Muscle of leg (tissue), 11 donors: ENCODE measurements around the gene INPP5A. TPM values are rescaled to one million over a fixed set of nuclear protein-coding genes. Genes with fewer than 3 reads are reported as not detected.
"Not testable (repeated sequence)": the region's sequence is repeated elsewhere in the genome, so short reads cannot be mapped to it uniquely, and the experiment has no call there.

Experiments used
- DNase-seq: peaks from one replicate; pipeline ENCODE4 v3.0.0; 2013
- H3K27ac ChIP-seq: one replicate; pipeline ENCODE4 v1.5.1; 2013; ENCODE audit warnings: mild to moderate bottlenecking, low read length, control low read depth
- H3K27me3 ChIP-seq: one replicate; pipeline ENCODE4 v1.6.1; 2013; ENCODE audit warnings: low read length; ENCODE audit not compliant: control insufficient read depth, insufficient read depth
- H3K36me3 ChIP-seq: one replicate; pipeline ENCODE4 v1.6.1; 2013; ENCODE audit warnings: low read length; ENCODE audit not compliant: control insufficient read depth, insufficient read depth
- H3K4me1 ChIP-seq: one replicate; pipeline ENCODE4 v1.6.1; 2013; ENCODE audit warnings: low read length; ENCODE audit not compliant: control insufficient read depth, insufficient read depth
- H3K4me3 ChIP-seq: one replicate; pipeline ENCODE4 v1.5.1; 2013; ENCODE audit warnings: low read length, control low read depth
- H3K9me3 ChIP-seq: replicated peaks from 2 replicates; pipeline ENCODE4 v1.6.1; 2013; ENCODE audit warnings: low read depth, low read length; ENCODE audit not compliant: control insufficient read depth
- whole genome bisulfite sequencing: methylation state at CpG from one replicate; pipeline ENCODE4 v1.1.5; 2013; ENCODE audit warnings: missing lambda C conversion rate; ENCODE audit not compliant: insufficient coverage; 5-methylcytosine and 5-hydroxymethylcytosine counted together
- polyA plus RNA-seq, 8 donors: library from polyadenylated mRNA; unstranded; fragments of 120-200 nt; gene quantifications; one replicate each; pipeline versions ENCODE4 v1.2.1 to v1.2.3, GENCODE V29; 2013; ENCODE audit warnings: inconsistent platforms in 1 of 8, low replicate concordance in 1 of 8; ENCODE audit not compliant: insufficient read length in 8 of 8, insufficient read depth in 1 of 8
- total RNA-seq: library from RNA; stranded (reverse); fragments of 120-200 nt; gene quantifications from one replicate; pipeline ENCODE4 v1.2.4, GENCODE V29; 2013

Gene INPP5A
- total and polyA plus RNA-seq, 9 donors: 34.1 to 56.2 (median 44.7) TPM

DNA sequence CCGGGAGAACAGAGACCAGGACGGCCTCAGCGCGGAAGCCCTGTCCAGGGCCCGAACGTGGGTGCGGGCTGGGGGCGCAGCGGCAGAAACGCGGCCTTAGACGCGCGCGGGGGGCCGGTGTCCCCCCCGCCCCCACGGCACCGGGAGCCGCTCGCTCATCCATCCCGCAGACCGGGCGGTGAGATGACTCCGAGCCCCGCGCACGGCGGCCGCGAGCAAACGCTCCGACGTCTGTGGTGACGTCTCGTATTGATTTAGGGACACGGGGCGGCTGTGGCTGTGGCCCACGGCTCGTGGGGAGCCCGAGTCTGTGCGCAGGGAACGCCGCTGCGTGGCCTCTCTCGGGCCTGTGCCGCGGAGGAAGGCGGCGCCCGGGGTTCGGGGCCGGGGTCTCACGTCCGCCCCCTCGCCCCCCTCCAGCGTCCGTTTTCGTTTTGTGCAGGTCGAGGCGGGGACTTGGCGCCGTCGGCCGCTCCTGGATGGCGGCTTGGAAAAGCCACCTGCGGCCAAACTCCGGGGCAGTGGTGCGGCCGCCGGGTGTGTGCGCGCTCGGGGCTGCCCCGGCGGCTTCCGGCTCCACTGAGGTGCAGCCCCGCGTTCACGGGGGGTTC lies 249.4 kb downstream of the INPP5A start:
- H3K36me3 ChIP-seq: peaks cover 6% of the 10 kb centered on the region

GRCh38 chr10:132787495-132788179 lies 250.1 kb downstream of the INPP5A start:
- whole genome bisulfite sequencing: 1% methylated on average over 63 of the region's 80 CpGs

More for the DNA sequence above, 249.4 kb downstream of the INPP5A start:
- H3K27ac ChIP-seq: no peak overlapping the region
- H3K4me1 ChIP-seq: peaks cover 15% of the 10 kb centered on the region
- peaks cover 89% of the 10 kb centered on the region for H3K27me3 ChIP-seq
- H3K9me3 ChIP-seq: no peaks in the 10 kb centered on the region
- WGBS: 1% methylated on average over 80 of the region's 80 CpGs
- no peak for DNase-seq
- H3K4me3 ChIP-seq: no peak overlapping the region

GRCh38 chr10:132788180-132788830 lies 250.7 kb downstream of the INPP5A start:
- Histone ChIP-seq H3K27ac (no peak overlapping the region), H3K36me3 (no peaks in the 10 kb centered on the region), H3K4me3 (no peak overlapping the region), H3K4me1 (peaks cover 15% of the 10 kb centered on the region), H3K27me3 (peaks cover 90% of the 10 kb centered on the region), H3K9me3 (no peaks in the 10 kb centered on the region)
- WGBS: 1% methylated on average over 75 of the region's 79 CpGs
- no peak for DNase-seq

More at GRCh38 chr10:132787495-132788179, 250.1 kb downstream of the INPP5A start:
- Histone ChIP-seq H3K27me3 (peaks cover 87% of the 10 kb centered on the region), H3K4me3 (no peak overlapping the region), H3K36me3 (peaks cover under 1% of the 10 kb centered on the region), H3K27ac (no peak overlapping the region), H3K9me3 (no peaks in the 10 kb centered on the region), H3K4me1 (peaks cover 15% of the 10 kb centered on the region)
- no peak for DNase-seq

DNA sequence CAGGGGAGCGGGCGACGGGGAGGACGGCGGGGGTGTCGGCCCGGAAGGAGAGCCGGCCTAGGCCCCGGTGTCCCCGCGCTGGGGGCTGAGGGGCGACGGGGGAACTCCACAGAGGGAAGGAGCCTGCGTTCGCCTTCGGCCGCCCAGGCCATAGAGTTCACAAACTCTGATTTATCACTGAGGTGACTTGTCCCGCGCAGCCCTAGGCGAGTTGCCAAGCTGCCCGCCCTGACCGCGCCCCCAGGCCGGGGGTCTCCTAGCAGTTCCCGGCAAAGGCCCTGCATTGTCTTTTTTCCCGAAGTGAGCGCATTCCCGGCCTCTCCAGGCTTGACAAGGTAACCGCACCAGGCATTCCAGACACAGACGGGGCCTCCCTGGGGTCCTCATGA lies 251.2 kb downstream of the INPP5A start:
- WGBS: 2% methylated on average over 30 of the region's 30 CpGs
- Histone ChIP-seq H3K4me1 (peaks cover 19% of the 10 kb centered on the region), H3K9me3 (no peaks in the 10 kb centered on the region), H3K27ac (no peak overlapping the region), H3K4me3 (no peak overlapping the region), H3K36me3 (no peaks in the 10 kb centered on the region), H3K27me3 (peaks cover 90% of the 10 kb centered on the region)
- DNase-seq: no peak

DNA sequence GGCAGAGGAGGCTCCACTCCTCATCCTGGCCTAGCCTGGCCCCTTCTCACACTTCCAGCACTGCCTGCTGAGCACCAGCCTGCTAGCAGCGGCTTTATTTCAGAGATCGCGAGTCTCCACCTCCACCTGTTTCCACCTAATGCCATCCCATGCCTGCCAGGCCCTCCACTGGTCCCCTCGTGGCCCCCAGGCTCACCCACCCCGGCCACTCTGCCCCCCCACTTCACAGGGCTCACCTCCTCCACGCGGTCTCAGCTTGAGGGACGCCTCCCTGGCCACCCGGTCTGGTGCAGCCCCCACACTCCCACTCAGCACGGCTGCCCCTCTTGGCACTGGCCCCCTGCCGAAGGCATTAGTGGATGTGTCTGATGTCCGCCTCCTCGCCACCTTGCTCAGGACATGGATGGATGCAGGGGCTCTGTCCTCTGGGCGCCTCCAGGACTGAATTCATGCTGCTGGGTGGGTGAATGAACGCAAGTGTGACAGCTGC lies 252.1 kb downstream of the INPP5A start:
- Histone ChIP-seq H3K27ac (no peak overlapping the region), H3K36me3 (no peaks in the 10 kb centered on the region), H3K4me1 (peaks cover 21% of the 10 kb centered on the region), H3K9me3 (no peaks in the 10 kb centered on the region), H3K27me3 (peaks cover 89% of the 10 kb centered on the region), H3K4me3 (no peak overlapping the region)
- DNase-seq: no peak
- WGBS: 59% methylated on average over 7 of the region's 15 CpGs

- no peak for DNase-seq
- Histone ChIP-seq H3K4me1 (peaks cover 20% of the 10 kb centered on the region), H3K4me3 (no peak overlapping the region), H3K9me3 (no peaks in the 10 kb centered on the region), H3K27ac (no peak overlapping the region), H3K36me3 (no peaks in the 10 kb centered on the region), H3K27me3 (peaks cover 88% of the 10 kb centered on the region)
- 49% methylated on average over 7 of the region's 7 CpGs for WGBS
Measured at GRCh38 chr10:132790470-132790869, 252.9 kb downstream of the INPP5A start.

DNA sequence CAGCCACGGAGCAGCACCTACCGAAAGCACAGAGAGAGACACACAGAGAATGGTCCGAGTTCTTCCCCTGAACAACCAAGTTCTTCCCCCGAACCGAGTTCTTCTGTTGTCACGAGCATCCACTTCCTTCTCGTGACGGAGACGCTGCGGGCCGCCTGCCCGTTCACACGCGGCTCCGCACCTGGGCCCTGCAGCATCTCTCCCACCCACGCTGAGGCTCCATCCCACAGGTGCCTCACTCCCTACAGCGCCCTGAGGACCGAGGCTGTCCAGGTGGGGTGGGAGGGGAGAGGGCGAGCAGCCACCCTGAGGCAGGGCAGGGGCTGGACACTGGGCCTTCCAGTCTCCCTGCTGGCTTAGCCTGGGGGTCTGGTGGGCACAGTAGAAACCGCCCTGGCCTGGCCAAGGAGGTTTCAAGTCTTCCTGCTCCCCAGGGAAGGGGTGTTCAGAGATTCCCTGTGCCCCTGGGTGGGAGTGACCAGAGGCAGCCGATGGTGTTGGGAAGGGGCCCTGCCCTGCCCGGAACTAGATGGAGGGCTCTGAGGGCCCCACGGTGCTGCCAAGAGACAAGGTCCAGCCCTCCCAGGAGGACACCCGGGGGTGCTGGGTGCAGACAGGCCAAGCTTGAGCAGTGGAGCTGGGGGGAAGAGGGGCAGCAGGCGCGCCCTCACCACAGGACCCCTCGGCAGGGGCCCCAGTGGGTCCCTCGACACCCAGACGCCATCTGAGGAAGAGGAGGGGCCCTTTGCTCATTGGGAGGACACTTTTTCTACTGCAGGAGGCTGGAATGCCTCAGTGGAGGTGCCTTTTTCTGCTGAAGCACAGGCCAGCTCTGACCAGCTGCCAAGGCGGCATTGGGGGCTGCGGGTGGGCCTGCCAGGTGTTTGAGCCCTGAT lies 253.6 kb downstream of the INPP5A start:
- Histone ChIP-seq H3K36me3 (no peaks in the 10 kb centered on the region), H3K4me3 (no peak overlapping the region), H3K9me3 (no peaks in the 10 kb centered on the region), H3K27me3 (peaks cover 91% of the 10 kb centered on the region), H3K4me1 (peaks cover 19% of the 10 kb centered on the region), H3K27ac (no peak overlapping the region)
- no peak for DNase-seq
- WGBS: 56% methylated on average over 16 of the region's 31 CpGs

GRCh38 chr10:132792099-132792498 lies 254.5 kb downstream of the INPP5A start:
- H3K27ac ChIP-seq, H3K4me3 ChIP-seq, DNase-seq, H3K36me3 ChIP-seq, H3K9me3 ChIP-seq: not testable (repeated sequence)
- peaks cover 15% of the 10 kb centered on the region for H3K4me1 ChIP-seq
- peaks cover 87% of the 10 kb centered on the region for H3K27me3 ChIP-seq
- WGBS: 96% methylated on average over 29 of the region's 33 CpGs

DNA sequence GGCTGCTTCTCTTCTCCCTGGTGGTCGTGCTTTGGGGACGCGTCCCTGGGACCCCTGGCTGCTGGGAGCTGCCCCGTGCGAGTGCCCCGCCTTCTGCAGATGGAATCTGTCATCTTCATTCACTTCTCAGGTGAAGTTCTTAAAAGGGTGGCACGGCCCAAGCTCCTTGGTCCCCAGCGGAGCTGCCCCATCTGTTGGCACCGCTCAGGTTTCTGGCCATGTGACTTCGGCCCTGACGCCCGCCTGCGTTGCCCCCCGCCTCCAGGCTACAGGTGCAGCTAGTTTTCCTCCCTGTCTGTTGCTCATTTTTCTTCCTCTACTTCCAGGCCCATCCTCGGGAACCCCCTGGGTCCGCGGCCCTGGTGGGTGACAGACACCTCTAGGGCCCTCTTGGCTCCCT lies 255.2 kb downstream of the INPP5A start:
- H3K36me3 ChIP-seq: no peaks in the 10 kb centered on the region
- no peak overlapping the region for H3K27ac ChIP-seq
- H3K27me3 ChIP-seq: peaks cover 81% of the 10 kb centered on the region
- no peak overlapping the region for H3K4me3 ChIP-seq
- H3K4me1 ChIP-seq: peaks cover 14% of the 10 kb centered on the region
- DNase-seq: no peak
- H3K9me3 ChIP-seq: no peaks in the 10 kb centered on the region
- WGBS: 77% methylated on average over 17 of the region's 17 CpGs
